ENCODE results near the gene WDFY2.

Gene WDFY2

DNA sequence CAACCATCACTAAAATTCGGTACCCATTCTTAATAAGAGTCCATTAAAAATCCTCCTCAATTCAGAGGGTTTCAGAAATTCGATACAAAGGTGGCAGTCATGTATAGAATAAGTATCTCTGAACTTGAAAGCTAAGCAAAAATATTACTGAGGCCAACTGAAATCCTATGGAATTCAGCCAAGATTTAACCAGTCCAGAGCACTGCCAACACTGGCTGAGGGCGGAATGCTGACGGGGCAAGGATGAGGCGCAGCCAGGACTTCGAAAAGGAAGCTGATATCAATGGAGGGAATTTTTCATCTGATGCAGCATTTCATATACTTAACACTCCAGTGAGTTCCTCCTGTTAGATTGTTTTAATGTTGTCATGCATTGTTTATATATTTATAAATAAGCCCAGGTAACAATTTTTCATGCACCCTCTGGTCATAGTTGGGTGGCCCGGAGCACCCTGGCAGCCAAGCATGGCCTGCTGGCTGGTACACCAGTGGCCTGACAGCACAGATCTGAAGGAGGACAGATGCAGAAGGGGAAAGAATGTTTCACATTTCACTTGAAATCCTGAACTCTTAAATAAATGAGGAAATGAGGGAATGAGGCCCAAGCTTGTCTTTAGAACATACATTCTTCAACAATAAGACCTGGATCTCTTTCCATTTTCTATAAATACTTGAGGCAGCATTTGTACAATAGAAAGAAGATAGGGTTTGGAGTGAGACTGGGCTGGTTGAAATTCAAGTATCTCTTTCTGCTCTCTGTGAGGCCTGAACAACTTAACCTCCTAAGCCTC, 41.5 kb downstream of the WDFY2 start:
- H3K4me3 ChIP-seq (ENCODE audit: low read depth, low read length) = no peak overlapping the region
- DNase-seq (ENCODE audit: low read depth) = no peak
- TF ChIP-seq MYC (IDR thresholded peaks at IDR 0.05; ENCODE audit: low read depth, low read length) (no peak), POLR2A (IDR thresholded peaks at IDR 0.05; ENCODE audit: extremely low read depth, insufficient read length) (no peak)
- TF ChIP-seq, protein P1, sequence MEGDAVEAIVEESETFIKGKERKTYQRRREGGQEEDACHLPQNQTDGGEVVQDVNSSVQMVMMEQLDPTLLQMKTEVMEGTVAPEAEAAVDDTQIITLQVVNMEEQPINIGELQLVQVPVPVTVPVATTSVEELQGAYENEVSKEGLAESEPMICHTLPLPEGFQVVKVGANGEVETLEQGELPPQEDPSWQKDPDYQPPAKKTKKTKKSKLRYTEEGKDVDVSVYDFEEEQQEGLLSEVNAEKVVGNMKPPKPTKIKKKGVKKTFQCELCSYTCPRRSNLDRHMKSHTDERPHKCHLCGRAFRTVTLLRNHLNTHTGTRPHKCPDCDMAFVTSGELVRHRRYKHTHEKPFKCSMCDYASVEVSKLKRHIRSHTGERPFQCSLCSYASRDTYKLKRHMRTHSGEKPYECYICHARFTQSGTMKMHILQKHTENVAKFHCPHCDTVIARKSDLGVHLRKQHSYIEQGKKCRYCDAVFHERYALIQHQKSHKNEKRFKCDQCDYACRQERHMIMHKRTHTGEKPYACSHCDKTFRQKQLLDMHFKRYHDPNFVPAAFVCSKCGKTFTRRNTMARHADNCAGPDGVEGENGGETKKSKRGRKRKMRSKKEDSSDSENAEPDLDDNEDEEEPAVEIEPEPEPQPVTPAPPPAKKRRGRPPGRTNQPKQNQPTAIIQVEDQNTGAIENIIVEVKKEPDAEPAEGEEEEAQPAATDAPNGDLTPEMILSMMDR (IDR thresholded peaks at IDR 0.05; ENCODE audit: low read depth, low read length) = no peak
- TF ChIP-seq, protein P2, sequence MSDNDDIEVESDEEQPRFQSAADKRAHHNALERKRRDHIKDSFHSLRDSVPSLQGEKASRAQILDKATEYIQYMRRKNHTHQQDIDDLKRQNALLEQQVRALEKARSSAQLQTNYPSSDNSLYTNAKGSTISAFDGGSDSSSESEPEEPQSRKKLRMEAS (IDR thresholded peaks at IDR 0.05; ENCODE audit: low read depth, low read length) = no peak

DNA sequence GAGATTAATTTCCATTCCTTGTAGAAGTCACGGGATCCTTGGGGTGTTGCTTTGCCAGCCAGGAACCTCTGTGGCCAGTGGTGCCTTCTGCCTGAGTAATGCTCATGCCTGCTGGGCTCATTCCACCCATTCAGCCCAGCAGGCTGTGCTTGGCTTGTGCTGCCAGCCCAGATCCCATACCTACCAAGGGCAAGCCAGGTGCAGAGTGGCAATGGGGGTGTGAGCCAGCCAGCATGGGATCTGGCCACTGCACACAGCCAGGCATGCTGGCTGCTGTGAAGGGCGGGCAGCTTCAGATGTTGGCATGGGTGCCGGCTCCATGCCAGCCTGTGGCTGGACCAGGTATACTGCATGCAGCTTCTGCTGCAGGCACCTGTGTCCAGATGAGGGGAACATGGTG, 42.5 kb downstream of the WDFY2 start:
- DNase-seq (ENCODE audit: low read depth) = no peak
- H3K4me3 ChIP-seq (ENCODE audit: low read depth, low read length) = no peak overlapping the region
- no peak for TF ChIP-seq POLR2A (IDR thresholded peaks at IDR 0.05; ENCODE audit: extremely low read depth, insufficient read length)
- TF ChIP-seq, protein P2 (IDR thresholded peaks at IDR 0.05; ENCODE audit: low read depth, low read length) = no peak

DNA sequence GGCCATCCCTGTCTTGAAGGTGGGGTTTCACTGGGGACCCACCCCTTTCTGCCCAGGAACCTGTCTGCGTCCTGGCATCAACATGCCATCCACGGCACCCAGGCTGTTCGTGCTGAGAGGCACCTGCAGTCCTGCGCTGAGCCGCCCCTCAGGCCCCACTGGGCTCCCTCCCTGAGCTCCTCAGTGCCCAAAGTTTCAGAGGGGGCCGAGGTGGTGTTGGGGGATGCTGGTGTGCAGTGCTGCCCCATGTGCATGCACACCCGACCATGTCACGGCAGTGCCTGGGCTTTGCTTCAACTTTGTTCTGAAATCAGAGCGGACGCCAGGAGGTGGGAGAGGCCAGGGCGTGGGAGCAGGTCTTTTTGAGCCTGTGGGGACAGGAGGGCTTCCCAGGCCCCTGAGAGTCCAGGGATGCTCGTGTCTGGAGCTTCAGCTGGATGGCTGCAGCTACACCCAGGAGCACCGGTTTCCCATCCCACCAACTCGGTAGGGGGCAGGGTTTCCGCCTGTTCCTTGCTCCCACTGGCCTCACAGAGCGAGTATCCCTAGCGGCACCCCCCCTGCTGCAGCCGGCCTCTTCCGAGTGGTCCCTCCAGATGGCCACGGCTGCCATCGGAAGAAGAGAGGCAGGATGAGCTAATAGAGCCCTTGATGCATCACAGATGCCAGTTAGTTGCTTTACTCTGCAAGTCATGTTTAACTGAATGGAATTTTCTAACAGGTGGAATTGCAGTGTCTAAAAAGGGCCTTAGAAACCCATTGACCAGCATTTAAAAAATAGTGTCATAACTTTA, 44.0 kb downstream of the WDFY2 start:
- DNase-seq (ENCODE audit: low read depth) = no peak

DNA sequence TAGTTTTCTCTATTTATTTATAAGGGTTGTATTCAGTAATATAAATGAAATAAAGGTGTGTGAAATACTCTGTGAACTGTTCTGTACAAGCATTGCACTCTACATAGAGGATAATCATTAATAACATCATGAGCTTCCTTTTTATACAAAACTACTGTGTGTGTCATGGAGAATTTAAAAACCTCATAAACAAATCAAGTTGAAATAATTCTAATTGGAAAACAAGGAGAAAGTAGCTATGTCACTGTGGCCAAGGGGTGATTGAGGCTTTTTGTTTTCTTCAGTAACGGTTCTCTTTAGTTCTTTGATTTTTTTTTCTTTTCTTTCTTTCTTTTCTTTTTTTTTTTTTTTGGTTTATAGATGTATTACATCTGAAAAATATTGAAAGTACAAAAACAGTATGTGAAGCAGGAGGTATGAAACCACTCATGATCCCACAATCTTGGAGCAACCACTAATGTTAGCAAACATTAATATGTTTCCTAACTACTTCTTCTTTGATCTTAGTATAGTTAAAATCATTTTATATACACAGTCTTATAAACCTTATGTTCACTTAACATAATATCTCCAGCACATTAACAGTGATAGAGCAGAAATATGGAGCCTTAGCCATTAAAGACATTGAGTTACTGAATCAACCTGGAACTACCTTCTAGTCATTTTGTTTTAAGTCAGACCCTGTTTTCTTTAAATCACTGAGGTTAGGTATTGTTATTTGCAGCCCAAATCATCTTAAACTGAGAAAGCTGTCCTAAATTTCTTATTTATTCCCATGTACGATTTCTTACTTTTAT, 45.4 kb downstream of the WDFY2 start:
- DNase-seq (ENCODE audit: low read depth) = no peak
- no peak overlapping the region for H3K4me3 ChIP-seq (ENCODE audit: low read depth, low read length)
- TF ChIP-seq, protein P1 (IDR thresholded peaks at IDR 0.05; ENCODE audit: low read depth, low read length) = no peak
- TF ChIP-seq MYC (IDR thresholded peaks at IDR 0.05; ENCODE audit: low read depth, low read length) (no peak), POLR2A (IDR thresholded peaks at IDR 0.05; ENCODE audit: extremely low read depth, insufficient read length) (no peak)
- TF ChIP-seq, protein P2 (IDR thresholded peaks at IDR 0.05; ENCODE audit: low read depth, low read length) = no peak

More for the DNA sequence above, 44.0 kb downstream of the WDFY2 start:
- H3K4me3 ChIP-seq (ENCODE audit: low read depth, low read length) = no peak overlapping the region
- TF ChIP-seq, protein P1 (IDR thresholded peaks at IDR 0.05; ENCODE audit: low read depth, low read length) = no peak
- TF ChIP-seq, protein P2 (IDR thresholded peaks at IDR 0.05; ENCODE audit: low read depth, low read length) = no peak

DNA sequence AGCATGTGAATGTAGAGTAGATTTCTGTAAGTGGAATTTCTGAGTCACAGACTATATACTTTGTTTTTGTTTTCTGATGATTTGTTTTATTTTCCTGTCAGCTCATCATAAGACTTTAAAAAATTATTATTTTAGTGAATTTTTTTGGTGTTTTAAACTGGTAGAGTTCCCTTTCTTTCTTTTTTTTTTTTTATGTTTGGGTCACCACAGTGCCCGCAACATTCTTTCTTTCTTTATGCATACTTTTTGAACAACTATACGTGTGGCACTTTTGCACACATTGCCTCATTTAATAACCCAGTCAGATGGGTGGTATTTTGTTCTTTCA, 46.0 kb downstream of the WDFY2 start:
- no peak overlapping the region for H3K4me3 ChIP-seq (ENCODE audit: low read depth, low read length)
- no peak for DNase-seq (ENCODE audit: low read depth)
- TF ChIP-seq, protein P2 (IDR thresholded peaks at IDR 0.05; ENCODE audit: low read depth, low read length) = no peak
- no peak for TF ChIP-seq MYC (IDR thresholded peaks at IDR 0.05; ENCODE audit: low read depth, low read length)
- no peak for TF ChIP-seq POLR2A (IDR thresholded peaks at IDR 0.05; ENCODE audit: extremely low read depth, insufficient read length)
- TF ChIP-seq, protein P1 (IDR thresholded peaks at IDR 0.05; ENCODE audit: low read depth, low read length) = no peak

Data from NB4 (cell line).